Cardiac muscle cell (in vitro differentiated cells and primary cell): ENCODE results near the gene BBOX1. TPM values are rescaled to one million over a fixed set of nuclear protein-coding genes. Genes with fewer than 3 reads are reported as not detected.

ENCODE experiments used
- DNase-seq, 2 donors: peaks; one replicate each; pipeline versions ENCODE4 v3.0.0 to v3.0.0-alpha.2; 2010 to 2017; ENCODE audit warnings: low read depth in 1 of 2, low spot score in 1 of 2
- H3K27ac ChIP-seq: fragments of 200-600 bp; sonication (generic); 2 replicates; pipeline ENCODE4 v1.5.1; 2016
- H3K27me3 ChIP-seq: fragments of 200-600 bp; sonication (generic); 2 replicates; pipeline ENCODE4 v1.6.0; 2016; ENCODE audit warnings: control low read depth
- H3K36me3 ChIP-seq: fragments of 200-600 bp; sonication (generic); 2 replicates; pipeline ENCODE4 v1.5.1; 2016; ENCODE audit warnings: control low read depth
- H3K4me1 ChIP-seq: fragments of 200-600 bp; sonication (generic); 2 replicates; pipeline ENCODE4 v1.8.1; 2017; ENCODE audit warnings: low read depth, mild to moderate bottlenecking, mixed run types
- H3K4me3 ChIP-seq: fragments of 200-600 bp; sonication (generic); 2 replicates; pipeline ENCODE4 v1.5.1; 2016; ENCODE audit warnings: mild to moderate bottlenecking
- H3K9me3 ChIP-seq: fragments of 200-600 bp; sonication (generic); 2 replicates; pipeline ENCODE4 v1.5.1; 2017; ENCODE audit warnings: low read depth, mild to moderate bottlenecking, control low read depth
- CTCF ChIP-seq: IDR thresholded peaks from 2 replicates; pipeline ENCODE4 v1.5.1; 2012; ENCODE audit warnings: low read depth, mild to moderate bottlenecking, low read length
- polyA plus RNA-seq: library from polyadenylated mRNA; unstranded; fragments of >200 nt; fragmentation: Nextera tagmentation; extraction: Ambion mirVana; gene quantifications from 2 replicates; pipeline ENCODE4 v1.2.1, GENCODE V29; 2016
- total RNA-seq: library from RNA; depleted of rRNA; stranded (reverse); fragments of >200 nt; gene quantifications from 2 replicates; pipeline ENCODE4 v1.2.3, GENCODE V29; 2016

Gene BBOX1
- total and polyA plus RNA-seq, 2 experiments from 2014 or later, result not detected

- Histone ChIP-seq H3K27ac (no peak overlapping the region), H3K9me3 (no peaks in the 10 kb centered on the region), H3K36me3 (no peaks in the 10 kb centered on the region), H3K27me3 (no peaks in the 10 kb centered on the region), H3K4me1 (peaks cover 16% of the 10 kb centered on the region), H3K4me3 (no peak overlapping the region)
- DNase-seq, result peak in 1 of 2 donors; percentile 32
- TF ChIP-seq CTCF, result no peak
These were observed 43.2 kb downstream of the BBOX1 start for GRCh38 chr11:27083782-27084181.

GRCh38 chr11:27084518-27084917 is 43.9 kb downstream of the BBOX1 start:
- H3K4me1 ChIP-seq, result peaks cover 16% of the 10 kb centered on the region
- no peak for TF ChIP-seq CTCF
- H3K9me3 ChIP-seq, result no peaks in the 10 kb centered on the region
- peak in 1 of 2 donors; percentile 2 for DNase-seq
- H3K36me3 ChIP-seq, result no peaks in the 10 kb centered on the region
- H3K4me3 ChIP-seq, result no peak overlapping the region
- H3K27ac ChIP-seq, result no peak overlapping the region
- no peaks in the 10 kb centered on the region for H3K27me3 ChIP-seq

- no peak for TF ChIP-seq CTCF
- H3K4me1 ChIP-seq, result peaks cover 16% of the 10 kb centered on the region
- H3K27me3 ChIP-seq, result no peaks in the 10 kb centered on the region
These were observed 44.5 kb downstream of the BBOX1 start for GRCh38 chr11:27085111-27085510.

GRCh38 chr11:27085605-27086004 is 45.0 kb downstream of the BBOX1 start:
- Histone ChIP-seq H3K9me3 (no peaks in the 10 kb centered on the region), H3K27me3 (no peaks in the 10 kb centered on the region), H3K27ac (no peak overlapping the region), H3K36me3 (no peaks in the 10 kb centered on the region), H3K4me1 (peaks cover 16% of the 10 kb centered on the region), H3K4me3 (no peak overlapping the region)
- DNase-seq, result peak in 1 of 2 donors; percentile 30
- no peak for TF ChIP-seq CTCF

More at GRCh38 chr11:27085111-27085510, 44.5 kb downstream of the BBOX1 start:
- H3K36me3 ChIP-seq, result no peaks in the 10 kb centered on the region
- no peak overlapping the region for H3K27ac ChIP-seq
- H3K4me3 ChIP-seq, result no peak overlapping the region
- no peaks in the 10 kb centered on the region for H3K9me3 ChIP-seq
- no peak for DNase-seq

GRCh38 chr11:27087432-27087831 is 46.8 kb downstream of the BBOX1 start:
- Histone ChIP-seq H3K9me3 (no peaks in the 10 kb centered on the region), H3K27ac (no peak overlapping the region), H3K36me3 (no peaks in the 10 kb centered on the region), H3K4me1 (peaks cover 16% of the 10 kb centered on the region), H3K4me3 (no peak overlapping the region), H3K27me3 (no peaks in the 10 kb centered on the region)
- DNase-seq, result no peak
- TF ChIP-seq CTCF, result no peak

- no peak for TF ChIP-seq CTCF
- Histone ChIP-seq H3K27me3 (no peaks in the 10 kb centered on the region), H3K36me3 (no peaks in the 10 kb centered on the region), H3K4me1 (peaks cover 16% of the 10 kb centered on the region), H3K9me3 (no peaks in the 10 kb centered on the region), H3K27ac (no peak overlapping the region), H3K4me3 (no peak overlapping the region)
- peak in 1 of 2 donors; percentile 21 for DNase-seq
These were observed 47.7 kb downstream of the BBOX1 start for GRCh38 chr11:27088353-27088752.
